Stimulated activated naive CD4-positive, alpha-beta T cell (primary cell): Measurements from ENCODE around the gene ADCY2.

Experiments used
- DNase-seq, 6 experiments: peaks; one replicate each; lab custom pipeline; 2025; lab: John Stamatoyannopoulos, UW

Gene ADCY2

GRCh38 chr5:7395947-7396712 lies at the start of gene ADCY2:
Gene ADCY2, plus strand, starts transcription at chr5:7396138. Its CDS starts 159 bp downstream, at chr5:7396297.
- DNase-seq, result no peak

- DNase-seq, result no peak
These were observed 48.6 kb upstream of the ADCY2 start for GRCh38 chr5:7347377-7347776.

GRCh38 chr5:7348168-7348854 lies 47.6 kb upstream of the ADCY2 start:
- DNase-seq, result no peak

- no peak for DNase-seq
These were observed 34.3 kb upstream of the ADCY2 start for GRCh38 chr5:7361593-7361992.

- no peak for DNase-seq
These were observed 32.8 kb upstream of the ADCY2 start for GRCh38 chr5:7363067-7363677.

GRCh38 chr5:7364226-7364875 lies 31.6 kb upstream of the ADCY2 start:
- no peak for DNase-seq

- no peak for DNase-seq
These were observed 28.2 kb upstream of the ADCY2 start for GRCh38 chr5:7367780-7368179.

- no peak for DNase-seq
These were observed 23.5 kb upstream of the ADCY2 start for GRCh38 chr5:7372399-7372798.

- DNase-seq, result no peak
These were observed 21.8 kb upstream of the ADCY2 start for GRCh38 chr5:7374186-7374585.

- no peak for DNase-seq
These were observed 20.5 kb upstream of the ADCY2 start for GRCh38 chr5:7375457-7375856.

- no peak for DNase-seq
These were observed 19.1 kb upstream of the ADCY2 start for GRCh38 chr5:7376871-7377270.

- DNase-seq, result no peak
These were observed 18.2 kb upstream of the ADCY2 start for GRCh38 chr5:7377761-7378160.

- no peak for DNase-seq
These were observed 13.3 kb upstream of the ADCY2 start for GRCh38 chr5:7382588-7382987.

- no peak for DNase-seq
These were observed 10.3 kb upstream of the ADCY2 start for GRCh38 chr5:7385681-7386080.

GRCh38 chr5:7388553-7388952 lies 7.4 kb upstream of the ADCY2 start:
- no peak for DNase-seq

- no peak for DNase-seq
These were observed 4.7 kb upstream of the ADCY2 start for GRCh38 chr5:7391215-7391614.

GRCh38 chr5:7391814-7392692 lies 3.9 kb upstream of the ADCY2 start:
- DNase-seq, result no peak

- DNase-seq, result no peak
These were observed 3.3 kb upstream of the ADCY2 start for GRCh38 chr5:7392693-7393024.

GRCh38 chr5:7393921-7394799 lies 1.8 kb upstream of the ADCY2 start:
- no peak for DNase-seq

GRCh38 chr5:7394889-7395431 lies 978 bp upstream of the ADCY2 start:
- no peak for DNase-seq
